ENCODE data around the gene P3H1.

Gene P3H1

DNA sequence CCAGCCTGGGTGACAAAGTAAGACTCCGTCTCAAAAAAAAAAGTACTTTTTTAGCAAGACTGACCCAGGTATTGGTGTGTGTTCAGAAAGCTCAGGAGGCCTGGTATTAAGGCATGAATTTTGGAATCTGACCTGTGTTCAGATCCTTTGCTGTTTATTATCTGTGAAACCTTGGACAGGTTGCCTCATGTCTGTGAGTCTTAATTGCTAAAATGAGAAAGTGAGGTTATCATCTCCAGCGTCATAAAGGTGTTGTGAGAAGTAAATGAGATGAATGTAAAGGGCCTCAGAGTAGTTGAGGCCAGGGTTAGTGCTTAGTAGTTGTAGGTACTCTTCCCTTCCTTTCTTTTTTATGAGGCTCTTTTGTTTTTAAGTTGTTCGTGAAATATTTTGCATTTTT, 3.0 kb upstream of the P3H1 start:
- TF ChIP-seq, protein P1, sequence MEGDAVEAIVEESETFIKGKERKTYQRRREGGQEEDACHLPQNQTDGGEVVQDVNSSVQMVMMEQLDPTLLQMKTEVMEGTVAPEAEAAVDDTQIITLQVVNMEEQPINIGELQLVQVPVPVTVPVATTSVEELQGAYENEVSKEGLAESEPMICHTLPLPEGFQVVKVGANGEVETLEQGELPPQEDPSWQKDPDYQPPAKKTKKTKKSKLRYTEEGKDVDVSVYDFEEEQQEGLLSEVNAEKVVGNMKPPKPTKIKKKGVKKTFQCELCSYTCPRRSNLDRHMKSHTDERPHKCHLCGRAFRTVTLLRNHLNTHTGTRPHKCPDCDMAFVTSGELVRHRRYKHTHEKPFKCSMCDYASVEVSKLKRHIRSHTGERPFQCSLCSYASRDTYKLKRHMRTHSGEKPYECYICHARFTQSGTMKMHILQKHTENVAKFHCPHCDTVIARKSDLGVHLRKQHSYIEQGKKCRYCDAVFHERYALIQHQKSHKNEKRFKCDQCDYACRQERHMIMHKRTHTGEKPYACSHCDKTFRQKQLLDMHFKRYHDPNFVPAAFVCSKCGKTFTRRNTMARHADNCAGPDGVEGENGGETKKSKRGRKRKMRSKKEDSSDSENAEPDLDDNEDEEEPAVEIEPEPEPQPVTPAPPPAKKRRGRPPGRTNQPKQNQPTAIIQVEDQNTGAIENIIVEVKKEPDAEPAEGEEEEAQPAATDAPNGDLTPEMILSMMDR (conservative IDR thresholded peaks at IDR 0.05), result no peak
- H3K27ac ChIP-seq, result no peak overlapping the region

DNA sequence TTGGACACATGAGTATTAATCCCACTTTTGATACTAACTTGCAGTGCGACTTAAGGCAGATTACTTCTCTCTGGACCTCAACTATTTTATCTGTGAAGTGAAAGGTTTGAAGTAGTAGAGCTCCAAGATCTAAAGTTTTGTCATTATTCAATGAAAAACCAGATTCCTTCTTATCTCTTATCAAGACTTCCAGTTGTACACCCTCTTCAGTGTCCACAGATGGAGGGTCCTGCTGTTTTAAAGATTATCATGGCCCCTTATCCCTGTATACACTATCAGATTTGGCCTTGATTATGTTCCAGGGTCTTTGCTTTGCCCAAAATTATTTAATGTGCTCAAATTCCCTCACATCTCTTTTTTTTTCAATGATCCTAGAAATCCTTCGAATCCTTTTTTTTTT, 1.3 kb upstream of the P3H1 start:
- H3K27ac ChIP-seq, result peak overlapping the region; percentile 82
- TF ChIP-seq, protein P1 (conservative IDR thresholded peaks at IDR 0.05), result no peak

DNA sequence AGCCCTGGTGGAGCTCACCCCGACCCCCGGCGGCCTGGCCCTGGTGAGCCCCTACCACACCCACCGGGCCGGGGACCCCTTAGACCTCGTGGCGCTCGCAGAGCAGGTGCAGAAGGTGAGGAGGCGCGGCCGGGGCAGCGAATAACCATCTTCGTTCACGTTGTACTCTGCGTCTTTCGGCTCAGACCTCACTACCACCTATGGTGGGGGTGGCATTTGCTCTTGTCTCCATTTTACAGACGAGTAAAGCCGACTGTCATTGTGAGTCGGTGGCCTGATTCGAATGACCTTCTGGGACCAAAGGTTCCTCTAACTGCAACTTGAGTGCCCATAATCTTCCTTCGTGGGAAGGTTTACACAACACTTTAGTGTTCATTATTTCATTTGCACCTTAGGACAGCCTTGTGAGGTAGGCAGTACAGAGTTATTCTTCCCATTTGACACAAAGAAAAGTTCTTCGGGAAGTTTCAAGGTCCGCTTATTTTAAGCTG, 727 bp upstream of the P3H1 start:
- H3K27ac ChIP-seq, result peak overlapping the region; percentile 82
- TF ChIP-seq, protein P1 (conservative IDR thresholded peaks at IDR 0.05), result no peak

DNA sequence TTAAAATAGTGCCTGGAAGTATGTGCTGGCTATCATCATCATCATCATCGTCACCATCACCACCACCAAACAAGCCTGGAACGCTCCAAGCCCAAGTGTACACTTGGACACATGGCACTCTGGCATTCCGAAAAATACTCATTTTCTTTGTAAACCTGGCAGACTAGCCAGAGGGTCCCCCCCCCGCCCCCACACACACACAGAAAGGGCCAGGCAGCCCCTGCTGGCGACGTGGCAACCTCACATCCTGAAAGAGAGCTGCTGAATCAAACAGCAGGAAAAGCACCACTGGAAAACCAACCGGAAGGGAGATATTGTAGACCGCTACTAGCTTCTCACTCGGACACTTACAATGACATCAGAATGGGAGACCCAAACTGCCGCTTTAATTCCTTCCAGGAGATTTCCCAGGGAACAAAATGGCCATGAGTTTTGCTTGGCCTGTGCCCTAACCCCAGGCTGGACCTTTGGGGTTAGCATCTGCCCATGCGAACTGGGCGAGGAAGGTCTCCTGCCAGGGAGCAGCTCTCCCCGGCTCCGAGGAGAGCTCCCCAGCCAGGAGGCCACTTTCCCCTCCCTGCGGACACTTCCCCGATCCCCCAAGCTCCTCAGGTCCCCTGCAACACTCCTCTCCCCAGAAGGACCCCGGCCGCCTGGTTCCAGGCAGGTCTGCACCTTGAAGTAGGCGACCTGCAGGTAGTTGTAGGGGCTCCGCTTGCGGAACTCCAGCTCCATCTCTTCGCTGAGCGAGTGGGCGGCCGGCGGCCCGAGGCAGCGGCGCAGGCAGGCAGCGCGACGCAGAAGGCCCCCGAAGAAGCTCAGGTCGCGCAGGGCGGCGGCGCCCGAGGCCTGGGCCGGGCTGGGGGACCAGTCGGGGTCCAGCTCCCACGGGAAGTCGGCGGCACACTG, 742 bp downstream of the P3H1 start:
- TF ChIP-seq, protein P1 (conservative IDR thresholded peaks at IDR 0.05), result peak; percentile 68

GRCh38 chr1:42765269-42765668, 1.6 kb downstream of the P3H1 start:
- H3K27ac ChIP-seq, result peak overlapping the region; percentile 82; the same call in 1 of the 2 replicates
- TF ChIP-seq, protein P1 (conservative IDR thresholded peaks at IDR 0.05), result no peak

More for the DNA sequence above, 742 bp downstream of the P3H1 start:
- peak overlapping the region; percentile 82 for H3K27ac ChIP-seq

DNA sequence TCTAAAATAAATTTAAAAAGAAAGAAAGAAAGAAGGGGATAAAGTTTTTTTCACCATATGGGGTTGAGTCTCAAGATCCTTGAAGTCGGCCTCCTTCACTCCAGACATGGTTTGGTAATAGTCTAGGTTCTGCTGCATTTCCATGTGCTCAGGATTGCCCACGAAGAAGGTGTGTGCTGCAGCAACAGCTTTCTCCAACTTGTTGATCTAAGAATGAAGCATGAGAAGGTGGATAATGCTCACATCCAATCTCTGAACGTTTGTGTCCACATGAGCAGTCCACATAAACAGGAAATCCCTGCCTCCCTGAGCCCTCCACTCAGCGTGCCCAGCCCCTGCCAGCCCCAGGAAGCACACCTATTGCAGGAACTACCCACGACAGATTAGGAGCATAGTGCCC, 4.6 kb downstream of the P3H1 start:
- H3K27ac ChIP-seq, result no peak overlapping the region
- TF ChIP-seq, protein P1 (conservative IDR thresholded peaks at IDR 0.05), result no peak

DNA sequence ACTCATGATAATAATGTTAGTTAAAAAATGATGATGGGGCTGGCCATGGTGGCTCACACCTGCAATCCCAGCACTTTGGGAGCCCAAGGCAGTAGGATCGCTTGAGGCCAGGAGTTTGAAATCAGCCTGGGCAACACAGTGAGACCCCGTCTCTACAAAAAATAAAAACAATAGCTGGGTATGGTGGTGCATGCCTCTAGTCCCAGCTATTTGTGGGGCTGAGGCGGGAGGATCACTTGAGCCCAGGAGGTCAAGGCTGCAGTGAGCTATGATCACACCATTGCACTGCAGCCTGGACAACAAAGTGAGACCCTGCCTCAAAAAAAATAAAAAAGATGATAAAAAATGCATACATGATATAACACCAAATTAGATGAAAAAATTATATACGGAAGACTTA, 5.3 kb downstream of the P3H1 start:
- H3K27ac ChIP-seq, result no peak overlapping the region
- TF ChIP-seq, protein P1 (conservative IDR thresholded peaks at IDR 0.05), result no peak
